Hepatocyte (in vitro differentiated cells): ENCODE results near the gene UGT1A10. TPM values are rescaled to one million over a fixed set of nuclear protein-coding genes. Genes with fewer than 3 reads are reported as not detected.

Source experiments
- DNase-seq: peaks from one replicate; pipeline ENCODE4 v3.0.0-alpha.2; 2016; ENCODE audit warnings: low spot score
- H2AFZ ChIP-seq: fragments of 200-600 bp; sonication (generic); 2 replicates; pipeline ENCODE4 v1.6.0; 2016; ENCODE audit warnings: antibody characterized with exemption, mild to moderate bottlenecking
- H3K27ac ChIP-seq: fragments of 200-600 bp; sonication (generic); 2 replicates; pipeline ENCODE4 v1.5.1; 2016; ENCODE audit warnings: mild to moderate bottlenecking
- H3K27me3 ChIP-seq: fragments of 200-600 bp; sonication (generic); 2 replicates; pipeline ENCODE4 v1.6.1; 2016
- H3K36me3 ChIP-seq: fragments of 200-600 bp; sonication (generic); replicated peaks from 2 replicates; pipeline ENCODE4 v1.5.1; 2016; ENCODE audit warnings: low read depth; ENCODE audit not compliant: insufficient read depth
- H3K4me1 ChIP-seq: fragments of 200-600 bp; sonication (generic); 2 replicates; pipeline ENCODE4 v1.5.1; 2016; ENCODE audit warnings: mild to moderate bottlenecking, moderate library complexity; ENCODE audit not compliant: insufficient read depth
- H3K4me2 ChIP-seq: fragments of 200-600 bp; sonication (generic); 2 replicates; pipeline ENCODE4 v1.6.0; 2016
- H3K4me3 ChIP-seq: fragments of 200-600 bp; sonication (generic); 2 replicates; pipeline ENCODE4 v1.5.1; 2016; ENCODE audit warnings: mild to moderate bottlenecking
- H3K79me2 ChIP-seq: fragments of 200-600 bp; sonication (generic); 2 replicates; pipeline ENCODE4 v1.6.0; 2017; ENCODE audit warnings: mild to moderate bottlenecking
- H3K9me2 ChIP-seq: fragments of 200-600 bp; sonication (generic); replicated peaks from 2 replicates; pipeline ENCODE4 v1.6.0; 2017; ENCODE audit warnings: mild to moderate bottlenecking; ENCODE audit not compliant: insufficient read depth
- H3K9me3 ChIP-seq: fragments of 200-600 bp; sonication (generic); 2 replicates; pipeline ENCODE4 v1.5.1; 2016; ENCODE audit warnings: low read depth, mild to moderate bottlenecking
- H4K20me1 ChIP-seq: fragments of 200-600 bp; sonication (generic); 2 replicates; pipeline ENCODE4 v1.6.0; 2016; ENCODE audit warnings: mild to moderate bottlenecking; ENCODE audit not compliant: insufficient read depth, poor library complexity, severe bottlenecking
- EZH2 ChIP-seq: fragments of 200-600 bp; sonication (generic); IDR thresholded peaks from 2 replicates; pipeline ENCODE4 v1.6.1; 2016; ENCODE audit warnings: antibody characterized with exemption, mild to moderate bottlenecking, borderline replicate concordance
- EZH2phosphoT487 ChIP-seq: fragments of 200-600 bp; sonication (generic); IDR thresholded peaks from one replicate; pipeline ENCODE4 v1.6.1; 2018; ENCODE audit warnings: antibody characterized with exemption, mild to moderate bottlenecking, low read depth, moderate library complexity; ENCODE audit not compliant: unreplicated experiment, severe bottlenecking
- whole genome bisulfite sequencing: methylation state at CpG from one replicate; pipeline ENCODE4 v1.1.6; 2016; ENCODE audit warnings: low lambda C conversion rate; ENCODE audit errors: missing lambda C conversion rate; 5-methylcytosine and 5-hydroxymethylcytosine counted together
- polyA plus RNA-seq: library from polyadenylated mRNA; unstranded; fragments of >200 nt; fragmentation: Nextera tagmentation; extraction: Ambion mirVana; gene quantifications from 2 replicates; pipeline ENCODE4 v1.2.1, GENCODE V29; 2016
- total RNA-seq: library from RNA; depleted of rRNA; stranded (reverse); fragments of >200 nt; gene quantifications from 2 replicates; pipeline ENCODE4 v1.2.3, GENCODE V29; 2014
- TF ChIP-seq, protein P1 (sequence below): fragments of 200-600 bp; sonication (generic); IDR thresholded peaks from 2 replicates; pipeline ENCODE4 v1.5.1; 2016; ENCODE audit warnings: antibody characterized with exemption, mild to moderate bottlenecking; ENCODE audit not compliant: poor library complexity

Gene UGT1A10
- total and polyA plus RNA-seq, 2 experiments from 2014 or later, result not detected

DNA sequence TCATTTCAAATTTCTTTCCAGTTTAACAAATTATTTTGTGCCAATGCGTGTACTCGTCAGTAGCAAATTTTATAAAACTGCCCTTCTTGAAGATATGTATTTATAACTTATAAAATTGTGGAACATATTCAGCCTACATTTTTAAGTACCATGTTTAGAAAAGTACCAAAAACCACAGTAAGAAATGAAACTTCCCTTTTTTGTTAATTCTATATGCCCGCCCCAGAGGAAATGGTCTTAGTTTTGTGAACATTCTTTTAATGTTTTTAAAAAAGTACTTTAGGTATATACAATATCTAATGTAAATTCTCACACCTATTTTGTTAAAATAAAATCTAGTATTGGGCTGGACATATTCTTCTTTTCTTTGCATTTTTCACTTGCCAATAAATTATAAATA lies 36.6 kb downstream of the UGT1A10 start:
- no peaks in the 10 kb centered on the region for H3K27me3 ChIP-seq
- H3K79me2 ChIP-seq, result no peaks in the 10 kb centered on the region
- DNase-seq, result no peak
- H3K4me3 ChIP-seq, result no peak overlapping the region
- H3K4me2 ChIP-seq, result no peak overlapping the region
- no peaks in the 10 kb centered on the region for H3K4me1 ChIP-seq
- WGBS, result 94% methylated on average over 3 of the region's 3 CpGs
- H3K36me3 ChIP-seq, result no peaks in the 10 kb centered on the region
- no peak overlapping the region for H2AFZ ChIP-seq
- no peaks in the 10 kb centered on the region for H3K9me3 ChIP-seq
- no peaks in the 10 kb centered on the region for H3K9me2 ChIP-seq
- no peaks in the 10 kb centered on the region for H4K20me1 ChIP-seq
- no peak overlapping the region for H3K27ac ChIP-seq
- TF ChIP-seq EZH2 (no peak), EZH2phosphoT487 (no peak)
- TF ChIP-seq, protein P1, sequence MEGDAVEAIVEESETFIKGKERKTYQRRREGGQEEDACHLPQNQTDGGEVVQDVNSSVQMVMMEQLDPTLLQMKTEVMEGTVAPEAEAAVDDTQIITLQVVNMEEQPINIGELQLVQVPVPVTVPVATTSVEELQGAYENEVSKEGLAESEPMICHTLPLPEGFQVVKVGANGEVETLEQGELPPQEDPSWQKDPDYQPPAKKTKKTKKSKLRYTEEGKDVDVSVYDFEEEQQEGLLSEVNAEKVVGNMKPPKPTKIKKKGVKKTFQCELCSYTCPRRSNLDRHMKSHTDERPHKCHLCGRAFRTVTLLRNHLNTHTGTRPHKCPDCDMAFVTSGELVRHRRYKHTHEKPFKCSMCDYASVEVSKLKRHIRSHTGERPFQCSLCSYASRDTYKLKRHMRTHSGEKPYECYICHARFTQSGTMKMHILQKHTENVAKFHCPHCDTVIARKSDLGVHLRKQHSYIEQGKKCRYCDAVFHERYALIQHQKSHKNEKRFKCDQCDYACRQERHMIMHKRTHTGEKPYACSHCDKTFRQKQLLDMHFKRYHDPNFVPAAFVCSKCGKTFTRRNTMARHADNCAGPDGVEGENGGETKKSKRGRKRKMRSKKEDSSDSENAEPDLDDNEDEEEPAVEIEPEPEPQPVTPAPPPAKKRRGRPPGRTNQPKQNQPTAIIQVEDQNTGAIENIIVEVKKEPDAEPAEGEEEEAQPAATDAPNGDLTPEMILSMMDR, result no peak

DNA sequence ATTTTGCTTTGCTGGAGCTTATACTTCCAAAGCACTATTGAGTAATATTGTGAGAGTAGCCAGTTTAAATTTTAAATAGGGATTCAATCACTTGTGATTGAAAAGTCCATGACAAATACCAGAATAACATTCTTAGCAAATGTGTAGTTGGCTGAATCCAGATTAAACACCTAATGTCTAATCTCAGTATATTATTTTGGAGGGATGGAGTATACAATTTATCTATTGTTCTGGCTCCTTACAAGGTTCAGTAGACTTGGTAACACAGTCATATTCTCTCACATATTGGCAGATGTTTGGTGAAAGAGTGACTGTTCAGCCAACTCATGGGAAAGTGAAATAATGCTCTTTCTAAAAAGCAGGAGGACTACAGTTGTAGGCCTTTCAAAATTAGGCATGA lies 37.6 kb downstream of the UGT1A10 start:
- no peak overlapping the region for H3K4me3 ChIP-seq
- H4K20me1 ChIP-seq, result no peaks in the 10 kb centered on the region
- no peaks in the 10 kb centered on the region for H3K79me2 ChIP-seq
- no peaks in the 10 kb centered on the region for H3K9me2 ChIP-seq
- H3K36me3 ChIP-seq, result no peaks in the 10 kb centered on the region
- H3K9me3 ChIP-seq, result no peaks in the 10 kb centered on the region
- H2AFZ ChIP-seq, result no peak overlapping the region
- no peak for TF ChIP-seq EZH2
- TF ChIP-seq EZH2phosphoT487, result no peak
- TF ChIP-seq, protein P1, result no peak
- H3K4me2 ChIP-seq, result no peak overlapping the region
- no peaks in the 10 kb centered on the region for H3K4me1 ChIP-seq
- no peak for DNase-seq
- H3K27me3 ChIP-seq, result no peaks in the 10 kb centered on the region
- no peak overlapping the region for H3K27ac ChIP-seq

DNA sequence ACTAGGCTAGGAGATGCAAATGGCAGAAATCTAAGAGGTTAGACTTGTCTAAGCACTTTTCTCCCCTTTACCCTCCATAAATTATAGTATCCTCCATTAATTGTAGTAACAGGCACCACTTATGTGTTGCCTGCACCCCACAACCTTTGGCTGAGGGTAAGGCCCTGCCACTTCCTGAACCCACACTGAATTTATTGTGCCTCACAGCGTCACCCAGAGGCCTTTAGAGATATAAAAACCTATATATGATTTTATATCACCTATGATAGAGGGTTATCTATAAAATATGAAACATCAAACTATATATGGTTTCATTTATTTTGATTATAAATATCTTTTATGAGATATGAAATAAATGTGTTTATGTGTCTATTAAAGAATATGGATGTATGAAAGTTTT lies 38.1 kb downstream of the UGT1A10 start:
- H3K36me3 ChIP-seq, result no peaks in the 10 kb centered on the region
- no peaks in the 10 kb centered on the region for H3K4me1 ChIP-seq
- 63% methylated on average over 1 of the region's 1 CpG for WGBS
- no peak overlapping the region for H3K27ac ChIP-seq
- no peaks in the 10 kb centered on the region for H3K9me2 ChIP-seq
- H3K9me3 ChIP-seq, result no peaks in the 10 kb centered on the region
- no peak for DNase-seq
- H3K4me3 ChIP-seq, result no peak overlapping the region
- H4K20me1 ChIP-seq, result no peaks in the 10 kb centered on the region
- no peak overlapping the region for H2AFZ ChIP-seq
- H3K4me2 ChIP-seq, result no peak overlapping the region
- no peaks in the 10 kb centered on the region for H3K79me2 ChIP-seq
- TF ChIP-seq, protein P1, result no peak
- TF ChIP-seq EZH2 (no peak), EZH2phosphoT487 (no peak)
- H3K27me3 ChIP-seq, result no peaks in the 10 kb centered on the region

DNA sequence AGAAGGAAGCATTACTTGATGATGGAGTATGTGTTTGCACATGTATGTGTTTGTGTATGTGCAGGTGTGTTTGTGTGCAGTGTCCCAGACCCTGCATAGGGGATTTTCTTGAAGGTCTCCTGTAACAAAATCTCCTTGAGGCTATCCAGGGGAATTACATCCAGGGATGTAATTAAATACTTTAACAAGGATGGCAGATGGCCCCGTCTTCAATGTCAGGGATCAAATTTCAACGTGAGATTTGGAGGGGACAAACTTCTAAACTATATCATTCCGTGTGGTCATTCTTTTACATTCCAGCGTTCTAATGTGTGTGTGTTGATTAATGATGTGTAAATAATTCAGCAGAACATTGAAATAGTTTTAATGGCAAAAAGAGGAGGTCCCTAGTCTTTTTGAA lies 38.7 kb downstream of the UGT1A10 start:
- H3K4me1 ChIP-seq, result no peaks in the 10 kb centered on the region
- H3K9me2 ChIP-seq, result no peaks in the 10 kb centered on the region
- no peak overlapping the region for H2AFZ ChIP-seq
- no peaks in the 10 kb centered on the region for H3K36me3 ChIP-seq
- WGBS, result 34% methylated on average over 4 of the region's 4 CpGs
- no peak overlapping the region for H3K4me3 ChIP-seq
- no peaks in the 10 kb centered on the region for H4K20me1 ChIP-seq
- no peaks in the 10 kb centered on the region for H3K9me3 ChIP-seq
- no peak overlapping the region for H3K27ac ChIP-seq
- H3K79me2 ChIP-seq, result no peaks in the 10 kb centered on the region
- H3K4me2 ChIP-seq, result no peak overlapping the region
- TF ChIP-seq, protein P1, result no peak
- TF ChIP-seq EZH2 (no peak), EZH2phosphoT487 (no peak)
- DNase-seq, result no peak
- H3K27me3 ChIP-seq, result no peaks in the 10 kb centered on the region
